HG03175 (cell line): ENCODE results near the gene SLC35F1.

Source experiments
- ATAC-seq: cut with Tn5 transposase; IDR thresholded peaks from one replicate; pipeline ENCODE4 v1.9.1; 2021; ENCODE audit warnings: mild to moderate bottlenecking, moderate library complexity; ENCODE audit not compliant: unreplicated experiment

SLC35F1 gene

GRCh38 chr6:118252474-118252873, 345.4 kb downstream of the SLC35F1 start:
- peak; percentile 69 for ATAC-seq

DNA sequence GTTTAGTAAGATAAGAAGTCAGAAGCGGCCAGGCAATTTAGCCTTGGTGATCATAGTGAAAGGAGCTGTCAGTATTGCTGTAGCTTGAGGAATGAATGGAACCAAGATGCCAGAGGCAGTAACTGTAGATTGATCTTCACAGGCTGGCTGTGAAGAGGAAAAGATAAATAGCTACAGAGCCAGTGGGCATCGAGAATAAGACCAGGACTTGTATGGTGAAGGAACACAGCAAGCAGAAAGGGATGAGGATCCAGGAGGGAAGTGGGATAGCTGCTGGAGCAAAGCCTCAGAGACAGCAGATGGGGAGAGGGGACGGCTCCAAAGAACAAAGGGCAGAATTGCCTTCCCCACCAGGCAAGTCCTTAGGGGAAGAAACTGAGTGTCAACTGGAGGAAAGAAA, 346.7 kb downstream of the SLC35F1 start:
- no peak for ATAC-seq

- no peak for ATAC-seq
Measured at GRCh38 chr6:118260833-118261232, 353.8 kb downstream of the SLC35F1 start.

GRCh38 chr6:118263921-118264486, 356.9 kb downstream of the SLC35F1 start:
- no peak for ATAC-seq

DNA sequence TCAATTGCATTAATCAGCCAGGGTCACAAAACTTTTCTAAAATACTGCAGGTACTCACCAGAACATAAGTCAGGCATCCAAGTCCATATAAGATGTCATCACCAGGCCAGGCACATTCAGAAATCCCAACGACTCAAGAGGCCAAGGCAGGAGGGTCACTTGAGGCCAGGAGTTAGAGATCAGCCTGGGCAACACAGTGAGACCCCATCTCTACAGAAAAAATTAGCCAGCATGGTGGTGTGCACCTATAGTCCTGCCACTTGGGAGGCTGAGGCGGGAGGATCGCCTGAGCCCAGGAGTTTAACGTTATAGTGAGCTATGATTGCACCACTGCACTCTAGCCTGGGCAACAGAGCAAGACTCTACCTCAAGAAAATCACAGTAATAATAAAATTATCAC, 362.6 kb downstream of the SLC35F1 start:
- ATAC-seq, result no peak

DNA sequence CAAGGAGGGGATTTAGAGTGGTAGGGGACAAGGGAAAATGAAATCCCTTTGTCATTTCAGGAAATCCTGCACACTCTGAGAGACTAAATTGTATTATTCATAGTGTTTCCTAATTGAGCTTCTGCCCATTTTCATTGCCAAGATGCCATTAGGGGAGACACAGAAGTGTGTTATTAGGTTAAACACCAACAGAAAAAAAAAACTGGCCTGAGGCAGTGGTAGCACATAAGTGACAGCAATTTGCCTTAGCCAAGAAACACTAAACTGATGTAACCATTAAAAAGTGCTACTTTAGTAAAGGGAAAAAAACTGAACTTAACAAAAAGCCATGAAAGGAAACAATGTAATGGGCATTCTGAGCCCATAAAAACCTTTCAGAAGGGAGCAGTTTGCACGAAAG, 370.6 kb downstream of the SLC35F1 start:
- ATAC-seq, result no peak

GRCh38 chr6:118280210-118280609, 373.1 kb downstream of the SLC35F1 start:
- peak; percentile 98 for ATAC-seq

DNA sequence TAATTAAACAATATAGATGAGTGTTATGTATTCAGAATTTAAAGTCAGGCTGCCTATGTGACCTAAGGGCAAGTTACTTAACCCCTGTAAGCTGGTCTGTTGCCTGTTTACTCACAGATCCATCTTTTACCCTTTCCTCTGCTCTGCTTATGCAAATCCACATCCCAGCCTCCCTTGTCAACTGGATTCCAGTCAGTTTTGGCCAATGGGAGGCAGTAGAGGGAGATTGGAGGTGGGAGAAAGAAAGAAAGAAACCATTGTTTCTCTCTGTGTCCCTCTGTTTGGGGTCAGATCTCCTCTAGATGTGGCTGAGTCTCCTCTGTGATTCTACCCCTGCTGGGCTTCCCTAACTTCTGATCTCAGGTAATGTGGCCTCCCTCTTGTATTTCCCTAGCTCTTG, 374.2 kb downstream of the SLC35F1 start:
- ATAC-seq, result no peak

DNA sequence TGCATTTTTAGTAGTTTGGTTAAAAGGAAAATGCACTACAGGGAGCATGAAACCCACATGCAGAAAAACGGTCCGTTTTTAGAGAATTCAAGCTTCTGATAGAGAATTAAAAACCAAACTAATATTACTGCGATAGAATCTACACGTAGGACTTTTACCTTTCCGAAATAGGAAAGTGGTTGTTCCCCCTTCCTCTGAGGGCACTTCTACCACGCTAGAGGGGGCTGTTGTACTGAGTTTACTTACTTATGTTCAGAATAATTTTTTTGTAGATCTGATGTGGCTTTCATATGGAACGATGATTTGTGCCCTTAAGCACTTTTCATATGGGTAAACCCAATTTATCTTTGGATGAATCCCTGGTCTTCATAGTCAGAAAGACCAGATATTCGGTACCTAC, 376.7 kb downstream of the SLC35F1 start:
- ATAC-seq, result no peak

DNA sequence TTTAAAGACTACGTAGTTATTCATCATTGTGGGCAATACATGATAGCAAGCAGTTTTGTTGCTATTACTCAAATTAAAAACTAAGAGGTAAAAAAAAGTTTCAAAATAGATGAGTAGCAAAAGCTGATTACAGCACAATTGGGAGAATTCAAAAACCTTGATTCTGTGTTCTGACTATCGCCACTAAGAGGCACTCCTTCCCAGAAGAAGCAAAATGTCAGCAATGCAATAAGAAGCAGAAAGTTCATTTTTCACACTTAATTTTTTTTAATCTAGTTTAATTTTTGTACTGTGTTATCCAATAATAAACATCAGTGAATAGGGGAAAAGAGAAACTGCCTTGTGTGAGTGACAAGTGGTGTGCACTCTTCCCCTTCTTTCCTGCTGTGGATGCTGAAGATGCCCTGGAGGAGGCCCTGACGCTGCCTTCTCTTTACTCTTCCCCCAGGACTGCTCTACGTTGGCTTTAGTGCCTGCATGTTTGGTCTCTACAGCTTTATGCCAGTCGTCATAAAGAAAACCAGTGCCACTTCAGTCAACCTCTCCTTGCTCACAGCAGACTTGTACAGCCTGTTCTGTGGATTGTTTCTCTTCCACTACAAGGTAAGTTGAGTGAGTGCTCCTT, 377.8 kb downstream of the SLC35F1 start:
- ATAC-seq, result no peak

- ATAC-seq, result no peak
Measured at GRCh38 chr6:118285791-118286190, 378.7 kb downstream of the SLC35F1 start.

GRCh38 chr6:118288355-118289124, 381.5 kb downstream of the SLC35F1 start:
- ATAC-seq, result no peak

- ATAC-seq, result no peak
Measured at GRCh38 chr6:118292558-118292957, 385.5 kb downstream of the SLC35F1 start.

GRCh38 chr6:118294906-118295305, 387.8 kb downstream of the SLC35F1 start:
- no peak for ATAC-seq

DNA sequence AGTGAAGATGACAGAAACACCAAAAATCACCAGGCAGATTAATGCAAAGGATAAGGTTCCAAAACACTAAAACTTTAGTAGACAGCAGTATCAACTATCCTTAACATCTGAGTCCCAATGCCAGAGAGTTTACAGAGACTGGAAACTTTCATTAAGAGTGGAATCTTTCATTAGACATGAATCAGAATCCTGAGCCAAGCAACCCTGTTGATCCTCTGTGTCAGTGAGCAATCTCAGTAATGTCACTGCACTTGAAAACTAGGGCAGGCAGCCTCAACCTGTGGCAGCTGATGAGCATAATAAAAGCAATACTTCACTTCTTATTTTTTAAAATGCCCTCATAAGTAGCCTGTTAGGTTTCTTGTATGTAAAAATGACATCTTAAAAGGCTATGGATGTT, 388.3 kb downstream of the SLC35F1 start:
- no peak for ATAC-seq

DNA sequence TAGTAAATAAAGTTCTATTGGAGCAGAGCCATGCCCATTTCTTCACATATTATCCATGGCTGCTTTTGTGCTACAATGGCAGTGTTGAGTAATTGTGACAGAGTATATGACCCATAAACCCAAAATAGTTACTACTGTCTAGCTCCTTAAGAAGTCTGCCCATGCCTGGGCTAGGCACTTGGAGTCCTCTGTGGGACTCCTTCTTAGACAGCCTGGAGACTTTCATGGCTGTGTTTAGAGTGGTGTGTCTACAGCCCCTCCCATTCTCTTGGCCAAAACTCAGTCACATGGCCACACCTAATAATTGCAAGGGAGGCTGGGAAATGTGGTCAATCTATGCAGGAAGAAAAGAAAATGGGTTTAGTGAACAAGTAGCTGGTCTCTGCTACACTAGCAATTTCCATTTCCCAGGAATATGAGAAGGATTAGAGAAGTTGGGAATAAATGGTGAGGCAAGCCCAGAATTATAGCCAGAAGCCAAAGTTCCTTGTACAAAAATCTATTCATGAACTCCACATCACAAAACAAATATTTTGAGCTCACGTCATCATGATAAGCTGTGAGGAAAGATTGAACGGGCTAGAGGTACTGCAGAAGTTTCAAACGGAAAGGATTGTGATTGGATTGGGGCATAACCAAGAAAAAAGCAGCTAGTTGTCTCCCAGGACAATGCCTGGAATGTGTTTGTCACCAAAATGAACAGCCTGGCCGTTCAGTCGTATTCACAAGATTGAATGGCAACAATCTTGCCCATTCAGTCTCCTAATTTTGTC, 389.3 kb downstream of the SLC35F1 start:
- no peak for ATAC-seq

GRCh38 chr6:118297821-118298220, 390.8 kb downstream of the SLC35F1 start:
- ATAC-seq, result no peak

DNA sequence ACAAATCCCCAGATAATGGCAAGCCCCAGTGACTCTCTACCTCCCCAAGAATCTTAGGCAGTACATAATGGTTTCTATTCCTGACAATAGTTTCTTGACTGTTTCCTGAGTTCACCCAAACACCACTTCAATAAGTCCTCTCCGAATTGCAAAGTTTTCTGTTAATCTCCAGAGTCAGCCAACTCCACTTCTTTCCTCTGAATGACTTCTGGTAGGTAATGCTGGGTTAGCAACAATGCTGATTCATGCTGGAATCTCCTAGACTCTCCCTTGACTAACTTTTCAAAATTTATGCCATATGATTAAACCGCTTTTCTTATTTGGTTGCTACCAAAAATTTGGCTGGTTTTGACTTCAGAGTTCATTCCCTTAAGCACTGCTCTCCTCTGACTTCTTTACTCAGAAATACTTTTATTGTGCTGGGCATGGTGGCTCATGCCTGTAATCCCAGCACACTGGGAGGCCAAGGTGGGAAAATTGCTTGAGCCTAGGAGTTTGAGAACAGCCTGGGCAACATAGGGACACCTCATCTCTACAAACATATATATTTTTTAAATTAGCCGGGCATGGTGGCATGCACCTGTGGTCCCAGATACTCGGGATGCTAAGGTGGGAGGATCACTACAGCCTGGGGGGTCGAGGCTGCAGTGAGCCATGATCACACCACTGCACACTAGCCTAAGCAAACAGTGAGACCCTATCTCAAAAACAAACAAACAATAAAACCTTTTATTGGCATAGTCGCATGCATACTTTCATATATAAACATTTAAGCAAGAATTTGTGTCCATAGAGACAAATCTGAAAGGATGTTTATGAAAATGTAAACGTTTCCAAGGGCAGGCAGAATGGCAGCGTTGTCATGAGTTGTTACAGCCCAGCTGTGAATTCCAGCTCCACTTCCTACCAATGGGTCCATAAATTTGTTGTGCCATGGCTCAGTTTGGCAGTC, 391.7 kb downstream of the SLC35F1 start:
- ATAC-seq, result no peak

GRCh38 chr6:118299457-118299856, 392.4 kb downstream of the SLC35F1 start:
- no peak for ATAC-seq

DNA sequence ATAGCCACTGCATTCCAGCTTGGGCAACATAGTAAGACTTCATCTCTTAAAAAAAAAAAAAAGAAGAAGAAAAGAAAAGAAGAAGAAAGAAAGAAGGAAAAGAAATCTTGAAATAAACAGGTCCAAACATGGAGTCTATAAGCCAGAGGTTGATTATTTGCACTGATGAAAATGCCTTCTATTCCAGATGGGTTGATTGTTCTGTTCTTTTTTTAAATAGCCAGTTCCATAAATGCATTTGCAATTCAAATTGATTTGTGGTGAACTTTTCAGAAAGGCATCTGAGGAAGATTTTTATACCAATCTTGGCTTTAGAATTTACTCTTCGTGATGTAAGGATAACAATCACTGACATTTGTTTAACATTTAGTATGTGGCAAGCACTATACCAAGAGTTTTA, 397.3 kb downstream of the SLC35F1 start:
- no peak for ATAC-seq
